ENCODE measurements around the gene THY1.
"Not testable (repeated sequence)": the region's sequence is repeated elsewhere in the genome, so short reads cannot be mapped to it uniquely, and the experiment has no call there.

THY1 gene

GRCh38 chr11:119418759-119419158, 4.2 kb downstream of the THY1 start:
- DNase-seq (ENCODE audit: low read depth), result no peak

- DNase-seq (ENCODE audit: low read depth), result no peak
Observed at GRCh38 chr11:119417726-119418540, 5.0 kb downstream of the THY1 start.

- no peak for DNase-seq (ENCODE audit: low read depth)
Observed at GRCh38 chr11:119416606-119417580, 6.1 kb downstream of the THY1 start.

- DNase-seq (ENCODE audit: low read depth), result no peak
Observed at GRCh38 chr11:119415966-119416365, 7.0 kb downstream of the THY1 start.

GRCh38 chr11:119415517-119415916, 7.5 kb downstream of the THY1 start:
- no peak for DNase-seq (ENCODE audit: low read depth)

- DNase-seq (ENCODE audit: low read depth), result no peak
Observed at GRCh38 chr11:119414734-119415133, 8.2 kb downstream of the THY1 start.

GRCh38 chr11:119414321-119414720, 8.7 kb downstream of the THY1 start:
- no peak for DNase-seq (ENCODE audit: low read depth)

- DNase-seq (ENCODE audit: low read depth), result no peak
Observed at GRCh38 chr11:119412072-119412471, 10.9 kb downstream of the THY1 start.

GRCh38 chr11:119410501-119410900, 12.5 kb downstream of the THY1 start:
- no peak for DNase-seq (ENCODE audit: low read depth)

- DNase-seq (ENCODE audit: low read depth), result no peak
Observed at GRCh38 chr11:119409731-119410130, 13.2 kb downstream of the THY1 start.

- no peak for DNase-seq (ENCODE audit: low read depth)
Observed at GRCh38 chr11:119406005-119406404, 17.0 kb downstream of the THY1 start.

GRCh38 chr11:119405448-119405847, 17.5 kb downstream of the THY1 start:
- DNase-seq (ENCODE audit: low read depth), result not testable (repeated sequence)

GRCh38 chr11:119404872-119405271, 18.1 kb downstream of the THY1 start:
- DNase-seq (ENCODE audit: low read depth), result no peak

- no peak for DNase-seq (ENCODE audit: low read depth)
Observed at GRCh38 chr11:119403021-119403420, 20.0 kb downstream of the THY1 start.

GRCh38 chr11:119402470-119402869, 20.5 kb downstream of the THY1 start:
- no peak for DNase-seq (ENCODE audit: low read depth)

GRCh38 chr11:119400860-119401259, 22.1 kb downstream of the THY1 start:
- DNase-seq (ENCODE audit: low read depth), result no peak

GRCh38 chr11:119397740-119398139, 25.2 kb downstream of the THY1 start:
- DNase-seq (ENCODE audit: low read depth), result no peak

- DNase-seq (ENCODE audit: low read depth), result no peak
Observed at GRCh38 chr11:119396835-119397234, 26.1 kb downstream of the THY1 start.

GRCh38 chr11:119391275-119391674, 31.7 kb downstream of the THY1 start:
- no peak for DNase-seq (ENCODE audit: low read depth)

- DNase-seq (ENCODE audit: low read depth), result no peak
Observed at GRCh38 chr11:119389611-119390254, 33.2 kb downstream of the THY1 start.

- no peak for DNase-seq (ENCODE audit: low read depth)
Observed at GRCh38 chr11:119388103-119388502, 34.9 kb downstream of the THY1 start.

GRCh38 chr11:119384332-119384731, 38.6 kb downstream of the THY1 start:
- DNase-seq (ENCODE audit: low read depth), result no peak
